Stimulated activated CD8-positive, alpha-beta memory T cell treated with anti-CD3 and anti-CD28 coated beads, Interleukin-15, amount 100 ng/mL, for 1 hour (primary cell): Measurements from ENCODE around the gene TBX1.

Source experiments
- DNase-seq: peaks from one replicate; pipeline ENCODE4 v3.0.0-alpha.2; 2020; ENCODE audit warnings: low read depth

The TBX1 gene

DNA sequence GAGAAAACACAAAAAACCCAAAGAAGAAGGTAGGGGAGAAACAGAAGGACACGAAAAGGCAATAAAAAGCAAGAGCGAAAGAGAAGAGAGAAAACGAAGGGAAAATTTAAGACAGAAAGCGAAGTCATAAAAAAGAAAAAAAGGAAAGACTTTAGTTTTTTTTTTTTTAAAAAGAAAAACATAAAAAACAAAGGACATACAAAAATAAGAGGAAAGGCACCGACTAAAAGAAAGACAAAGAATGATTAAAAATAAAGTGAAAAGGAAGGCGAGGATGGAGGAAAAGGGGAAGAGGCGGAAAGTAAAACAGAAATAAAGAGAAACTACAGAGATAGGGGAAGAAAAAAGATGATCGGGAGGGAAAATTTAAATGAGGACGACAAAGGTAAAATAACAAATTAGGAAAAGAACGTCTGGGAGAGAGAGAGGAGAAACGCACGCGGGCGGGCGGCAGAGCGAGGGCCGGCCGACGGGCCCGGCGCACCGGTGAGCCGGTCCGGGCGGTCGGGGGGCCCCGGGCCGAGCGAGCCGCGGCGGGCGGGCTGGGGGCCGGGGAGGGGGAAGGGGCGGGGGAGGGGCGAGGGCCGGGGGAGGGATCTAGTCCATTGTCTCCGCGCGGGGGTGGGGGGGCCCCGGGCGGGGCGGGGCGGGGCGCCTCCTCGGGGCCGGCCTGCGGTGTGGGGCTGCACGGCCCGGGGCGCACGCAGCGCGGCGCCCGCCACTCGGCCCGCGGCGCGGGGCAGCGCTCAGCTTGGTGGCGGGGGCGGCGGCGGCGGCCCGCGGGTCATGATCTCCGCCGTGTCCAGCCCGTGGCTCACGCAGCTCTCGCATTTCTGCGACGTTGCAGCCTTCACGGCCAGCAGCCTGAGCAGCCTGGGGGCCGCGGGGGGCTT lies at the start of gene TBX1:
TBX1 (plus strand) TSS at position 721 of the 893 bp plus-strand sequence; CDS start at position 787, 66 bp downstream.
- DNase-seq, result no peak

DNA sequence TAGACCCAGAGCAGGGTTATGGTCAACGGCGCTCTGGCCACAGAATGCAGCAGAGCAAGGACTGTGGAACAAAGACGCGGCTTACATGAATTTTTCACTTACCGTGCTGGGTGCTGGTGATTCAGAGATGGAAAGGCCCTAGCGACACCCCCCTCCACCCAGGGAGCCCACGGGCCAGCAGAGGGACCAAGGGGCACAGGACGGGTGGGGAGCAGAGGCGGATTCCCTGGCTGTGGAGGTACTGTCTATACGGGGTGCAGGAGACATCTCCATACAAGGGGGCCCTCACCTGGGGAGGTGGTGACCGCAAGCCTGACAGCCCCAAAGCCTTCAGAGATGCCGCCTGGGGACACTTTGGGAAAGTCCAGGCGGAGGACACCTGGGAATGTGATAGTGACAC lies 47.3 kb upstream of the TBX1 start:
- DNase-seq, result no peak

DNA sequence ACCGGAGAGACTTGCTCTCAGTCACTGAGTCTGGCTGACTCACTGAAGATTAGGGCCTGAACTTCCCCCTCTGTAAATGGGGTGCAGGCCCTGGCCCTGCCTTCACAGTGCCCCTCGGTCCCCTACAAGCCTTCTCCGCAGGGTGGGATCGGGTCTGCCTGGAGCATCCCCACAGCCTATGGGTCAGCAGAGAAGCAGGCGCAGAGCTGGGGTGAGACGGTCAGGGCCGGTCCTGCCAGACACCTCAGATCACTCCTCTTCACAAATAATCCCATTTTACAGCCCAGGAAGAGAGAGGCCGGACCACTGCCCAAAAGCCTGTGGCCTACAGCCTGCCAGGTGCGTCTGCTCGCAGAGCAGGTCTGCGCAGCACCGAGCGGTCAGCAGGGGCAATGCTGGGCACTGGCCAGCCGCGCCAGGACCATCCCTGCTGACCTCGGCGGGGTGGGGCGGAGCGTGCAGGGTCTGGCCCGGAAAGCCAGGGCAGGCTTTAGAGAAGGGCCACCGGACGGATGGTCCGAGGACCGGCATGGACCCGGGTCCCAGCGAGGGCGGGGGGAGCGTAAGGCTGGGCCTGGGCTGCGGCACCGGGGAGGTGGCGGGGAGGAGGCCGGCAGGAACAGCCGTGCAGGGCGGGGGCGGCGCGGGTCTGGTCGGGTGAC lies 46.8 kb upstream of the TBX1 start:
- DNase-seq, result no peak

DNA sequence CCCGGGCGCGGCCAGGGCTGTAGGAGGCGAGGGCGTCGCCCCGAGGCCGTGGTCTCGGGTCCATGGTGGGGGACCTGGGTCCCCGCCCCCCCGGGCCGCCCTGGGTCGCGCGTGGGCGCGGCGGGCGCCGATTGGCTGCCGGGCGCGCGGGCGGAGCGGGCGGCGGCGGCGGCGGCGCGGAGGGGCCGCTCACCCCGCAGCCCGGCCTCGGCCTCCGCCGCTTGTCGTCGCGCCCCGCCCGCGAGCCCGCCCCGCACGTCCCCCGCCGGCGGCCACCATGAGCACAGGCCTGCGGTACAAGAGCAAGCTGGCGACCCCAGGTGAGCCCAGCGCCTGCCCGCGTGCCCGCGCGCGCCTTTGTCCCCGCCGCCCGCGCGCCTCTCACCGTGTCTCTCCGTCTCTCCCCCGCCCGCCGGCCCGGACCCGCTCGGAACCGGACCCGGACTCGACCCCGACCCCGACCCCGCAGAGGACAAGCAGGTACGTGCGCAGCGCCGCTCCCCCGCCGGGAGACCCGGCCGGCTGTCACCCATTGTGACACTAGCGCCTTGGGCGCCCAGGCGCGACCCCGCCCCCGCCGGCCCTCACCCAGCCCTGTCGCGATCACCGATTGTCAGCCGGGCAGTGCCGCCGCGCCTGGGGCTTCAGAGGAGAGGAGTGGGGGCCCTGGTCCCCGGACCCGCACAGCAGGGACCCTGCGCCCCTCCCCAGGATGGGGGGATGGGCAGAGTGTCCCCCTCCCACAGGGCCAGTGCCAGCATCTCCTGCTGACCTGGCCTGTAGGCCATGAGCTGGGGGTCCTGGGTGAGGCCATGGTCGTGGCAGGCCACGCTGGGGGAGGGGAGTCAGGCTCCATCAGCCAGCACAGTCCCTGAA lies 46.0 kb upstream of the TBX1 start, which contains the start of gene SEPTIN5:
SEPTIN5 (plus strand) TSS at position 192 of the 876 bp plus-strand sequence; CDS start at position 278, 86 bp downstream.
- no peak for DNase-seq

DNA sequence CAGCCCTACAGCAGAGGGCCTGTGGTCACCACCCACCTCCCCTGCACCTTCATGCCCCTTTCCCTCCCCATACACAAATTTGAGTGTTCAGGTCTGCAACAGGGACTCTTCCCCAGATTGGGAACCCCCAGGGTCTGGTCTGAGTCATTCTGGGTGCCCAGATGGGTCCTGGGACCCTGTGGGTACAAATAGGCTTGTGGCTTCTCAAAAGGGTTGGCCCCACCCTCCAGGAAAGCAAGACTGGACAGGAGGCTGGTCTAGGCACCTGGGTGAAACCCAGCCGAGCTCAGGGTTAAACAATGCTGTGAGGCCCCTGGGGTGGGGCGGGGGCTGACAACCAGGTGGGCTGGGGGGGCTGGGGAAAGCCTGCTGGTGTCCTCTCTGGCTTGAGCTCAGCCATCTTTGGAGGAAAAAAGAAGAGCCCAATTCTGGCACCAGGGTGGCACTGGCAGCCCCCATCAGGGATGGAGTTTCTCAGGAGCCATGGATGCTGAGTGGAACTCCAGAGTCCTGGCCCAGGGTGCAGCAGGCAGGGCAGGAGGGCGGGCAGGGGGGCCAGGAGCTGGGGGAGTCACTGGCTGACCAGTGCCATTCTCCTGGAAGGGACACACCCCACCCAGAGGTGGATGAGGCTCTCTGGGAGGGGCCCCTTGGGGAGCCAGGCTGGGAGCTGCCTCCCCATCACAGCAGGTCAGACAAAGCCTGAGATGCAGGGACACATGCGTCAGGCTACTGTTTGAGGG lies 45.2 kb upstream of the TBX1 start:
- DNase-seq, result no peak

DNA sequence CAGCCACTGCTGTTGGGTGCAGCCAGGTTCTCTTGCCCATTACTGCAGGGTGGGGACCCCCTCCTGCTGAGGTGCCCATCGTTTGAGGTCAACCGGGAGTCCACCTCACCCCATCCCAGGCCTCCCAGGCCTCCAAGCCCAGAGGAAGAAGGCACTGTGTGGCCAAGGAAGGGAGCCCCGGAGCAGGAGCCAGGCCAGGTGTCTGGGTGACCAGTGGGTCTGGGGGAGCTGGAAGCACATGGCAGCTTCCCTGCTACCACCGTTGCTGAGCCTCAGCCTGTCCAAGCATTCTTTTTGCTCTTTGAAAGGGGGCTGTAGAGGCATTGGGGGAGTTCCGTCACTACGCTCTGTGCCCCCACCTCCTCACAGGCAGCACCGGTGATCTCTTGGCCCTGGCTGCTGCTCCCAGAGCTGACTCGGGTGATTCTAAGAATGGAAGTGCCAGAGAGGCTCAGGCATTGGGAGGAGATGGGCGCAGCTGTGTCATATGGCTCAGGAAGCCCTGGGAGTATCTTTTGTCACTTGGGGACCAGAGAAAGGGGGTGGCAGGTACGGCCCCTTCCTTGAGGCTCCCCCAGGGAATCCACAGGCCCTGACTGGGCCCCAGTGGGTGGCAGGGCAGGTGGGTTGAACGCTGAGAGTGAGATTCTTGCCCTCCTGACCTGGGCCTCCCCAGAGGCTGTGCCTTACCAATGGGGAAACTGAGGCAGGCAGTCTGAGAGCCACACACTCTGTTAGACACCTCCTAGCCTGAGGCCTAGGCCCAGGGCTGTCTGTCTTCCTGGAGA lies 44.3 kb upstream of the TBX1 start:
- DNase-seq, result no peak

DNA sequence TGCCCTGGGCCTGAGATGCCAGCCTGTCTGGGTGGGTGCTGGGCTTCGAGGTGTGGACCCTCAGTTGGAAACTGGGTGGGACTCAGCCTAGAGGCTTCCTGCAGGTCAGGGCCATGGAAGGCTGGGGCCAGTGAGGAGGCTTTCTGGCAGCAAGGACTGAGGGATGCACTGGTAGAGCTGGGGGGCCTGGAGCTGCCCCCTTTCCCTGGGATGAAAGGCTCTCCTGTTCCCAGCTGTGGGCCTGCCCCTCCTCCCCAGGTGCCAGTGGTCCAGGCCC lies 43.8 kb upstream of the TBX1 start:
- no peak for DNase-seq

DNA sequence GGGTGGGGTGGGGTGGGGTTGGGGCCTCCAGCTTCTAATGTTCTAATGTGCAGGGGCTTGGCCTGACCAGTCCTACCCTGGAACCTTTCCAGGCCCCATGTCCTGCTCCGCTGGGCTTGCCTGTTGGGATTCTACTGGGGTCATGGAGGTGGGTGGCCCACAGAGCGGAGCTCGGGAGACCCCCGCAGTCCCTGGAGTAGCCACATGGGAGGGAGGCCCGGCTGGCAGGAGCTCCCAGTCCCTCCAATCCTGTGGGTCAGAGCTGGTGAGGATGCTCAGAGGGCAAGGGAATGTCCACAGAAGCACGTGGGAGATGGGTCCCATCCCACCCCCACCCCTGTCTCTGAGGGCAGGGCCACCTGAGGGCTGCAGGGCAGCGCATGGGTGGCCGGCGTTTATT lies 43.4 kb upstream of the TBX1 start:
- no peak for DNase-seq

DNA sequence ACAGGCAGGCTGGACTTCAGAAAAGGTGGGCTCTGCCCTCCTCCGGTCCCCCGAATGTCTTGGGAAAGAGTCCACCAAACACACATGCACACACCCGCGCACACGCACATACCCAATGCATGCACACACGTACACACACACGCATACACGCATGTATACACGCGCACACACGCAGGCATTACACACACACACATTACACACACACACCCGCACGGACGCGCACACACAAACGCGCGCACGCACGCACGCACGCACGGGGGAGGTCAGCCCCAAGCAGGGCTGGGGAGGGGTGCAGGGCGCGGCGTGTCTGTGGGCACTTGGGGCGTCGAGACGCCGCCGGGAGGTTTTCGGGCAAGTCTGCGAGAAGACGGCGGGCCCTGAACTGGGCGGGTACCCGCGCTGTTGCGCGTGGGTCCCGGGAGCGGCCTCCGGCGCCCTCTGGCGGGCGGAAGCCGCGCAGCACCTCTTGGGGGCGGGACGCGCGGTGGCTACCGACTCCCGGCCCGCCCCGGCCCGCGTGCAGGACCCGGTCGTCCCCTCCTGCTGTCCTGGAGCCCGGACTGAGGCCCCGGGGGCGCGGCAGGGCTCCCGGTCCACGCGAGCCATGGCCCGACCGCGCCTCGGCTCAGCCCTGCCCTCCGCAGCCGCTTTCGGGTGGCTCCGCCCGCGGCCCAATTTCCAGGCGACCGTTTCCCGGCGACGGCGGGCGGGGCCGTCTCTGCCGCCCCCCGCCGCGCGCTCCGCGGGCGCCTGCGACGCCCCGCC lies 42.7 kb upstream of the TBX1 start:
- DNase-seq, result peak; percentile 56

DNA sequence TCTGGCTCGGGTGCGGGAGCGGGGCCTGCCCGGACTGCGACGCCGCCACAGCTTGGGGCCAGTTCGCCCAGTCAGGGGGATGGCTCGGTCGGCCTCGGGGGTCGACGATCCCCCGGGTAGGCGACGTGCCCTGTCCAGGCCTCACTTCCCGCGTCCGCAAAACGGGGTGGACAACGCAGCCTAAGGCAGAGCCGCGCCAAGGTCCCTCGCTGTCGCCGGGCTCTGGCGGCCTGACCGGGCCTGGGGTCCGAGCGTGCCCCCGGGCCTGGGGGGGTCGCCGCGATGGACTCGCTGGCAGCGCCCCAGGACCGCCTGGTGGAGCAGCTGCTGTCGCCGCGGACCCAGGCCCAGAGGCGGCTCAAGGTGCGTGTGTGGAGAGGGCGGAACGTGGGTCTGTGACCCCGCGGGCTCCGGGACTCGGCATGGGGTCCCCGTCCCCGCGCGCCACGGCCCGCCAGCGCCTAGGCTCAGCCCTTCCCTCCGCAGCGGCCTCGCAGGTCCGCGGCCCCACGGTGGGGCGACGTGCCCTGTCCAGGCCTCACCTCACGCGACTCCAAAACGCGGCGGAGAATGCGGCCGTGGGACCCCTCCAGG lies 42.0 kb upstream of the TBX1 start:
- no peak for DNase-seq

DNA sequence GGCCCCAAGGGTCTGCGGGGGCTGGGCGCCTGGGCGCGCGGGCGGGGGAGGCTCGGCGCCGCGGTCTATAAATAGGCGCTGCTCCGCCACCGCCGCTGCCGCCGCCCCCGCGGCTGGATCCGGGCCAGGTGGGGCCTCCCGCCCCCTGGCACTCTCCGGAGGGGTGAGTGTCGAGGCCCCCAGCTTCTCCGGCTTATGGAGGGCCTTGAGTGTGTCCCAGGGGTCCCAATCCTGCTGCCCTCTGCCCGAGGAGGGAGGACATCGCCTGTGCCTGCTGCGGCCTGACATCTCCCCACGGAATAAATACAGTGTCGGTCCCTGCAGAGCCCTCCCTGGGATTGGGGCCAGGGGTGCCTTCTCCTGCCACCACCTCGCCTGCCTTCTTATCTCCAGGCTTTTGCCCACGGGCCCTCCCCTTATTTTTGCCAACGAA lies 41.5 kb upstream of the TBX1 start:
- DNase-seq, result no peak

DNA sequence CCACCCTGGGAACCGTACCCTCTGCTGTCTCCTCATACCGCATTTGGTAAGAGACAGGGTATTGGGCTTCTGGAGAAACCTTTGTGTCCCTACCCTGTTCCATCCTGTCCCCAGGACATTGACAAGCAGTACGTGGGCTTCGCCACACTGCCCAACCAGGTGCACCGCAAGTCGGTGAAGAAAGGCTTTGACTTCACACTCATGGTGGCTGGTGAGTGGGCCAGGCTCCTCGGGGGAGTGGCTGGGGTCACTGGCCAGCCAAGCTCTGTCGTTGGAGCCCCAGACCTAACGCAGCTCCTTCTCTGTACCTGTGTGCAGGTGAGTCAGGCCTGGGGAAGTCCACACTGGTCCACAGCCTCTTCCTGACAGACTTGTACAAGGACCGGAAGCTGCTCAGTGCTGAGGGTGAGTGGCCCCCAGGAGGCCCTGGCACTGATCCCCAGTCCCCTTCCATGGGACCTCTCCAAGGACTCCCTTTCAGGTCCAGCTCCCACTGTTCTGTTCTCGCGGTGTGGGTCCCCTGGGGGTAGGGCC lies 41.0 kb upstream of the TBX1 start:
- DNase-seq, result no peak

DNA sequence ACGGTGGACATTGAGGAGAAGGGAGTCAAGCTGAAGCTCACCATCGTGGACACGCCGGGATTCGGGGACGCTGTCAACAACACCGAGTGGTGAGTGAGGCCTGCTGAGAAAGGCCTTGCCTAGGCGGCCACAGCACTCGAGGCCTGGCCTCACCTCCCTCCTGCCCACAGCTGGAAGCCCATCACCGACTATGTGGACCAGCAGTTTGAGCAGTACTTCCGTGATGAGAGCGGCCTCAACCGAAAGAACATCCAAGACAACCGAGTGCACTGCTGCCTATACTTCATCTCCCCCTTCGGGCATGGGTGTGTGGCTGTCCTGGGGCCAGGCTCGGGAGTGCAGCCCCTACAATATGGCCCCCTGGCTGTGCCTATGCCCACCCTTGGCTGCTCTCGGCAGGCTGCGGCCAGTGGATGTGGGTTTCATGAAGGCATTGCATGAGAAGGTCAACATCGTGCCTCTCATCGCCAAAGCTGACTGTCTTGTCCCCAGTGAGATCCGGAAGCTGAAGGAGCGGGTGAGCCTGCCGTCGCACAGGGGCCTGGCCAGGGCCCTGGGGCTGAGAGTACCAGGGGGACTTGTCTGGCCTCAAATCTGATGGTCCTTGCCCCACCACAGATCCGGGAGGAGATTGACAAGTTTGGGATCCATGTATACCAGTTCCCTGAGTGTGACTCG lies 40.3 kb upstream of the TBX1 start:
- DNase-seq, result no peak

DNA sequence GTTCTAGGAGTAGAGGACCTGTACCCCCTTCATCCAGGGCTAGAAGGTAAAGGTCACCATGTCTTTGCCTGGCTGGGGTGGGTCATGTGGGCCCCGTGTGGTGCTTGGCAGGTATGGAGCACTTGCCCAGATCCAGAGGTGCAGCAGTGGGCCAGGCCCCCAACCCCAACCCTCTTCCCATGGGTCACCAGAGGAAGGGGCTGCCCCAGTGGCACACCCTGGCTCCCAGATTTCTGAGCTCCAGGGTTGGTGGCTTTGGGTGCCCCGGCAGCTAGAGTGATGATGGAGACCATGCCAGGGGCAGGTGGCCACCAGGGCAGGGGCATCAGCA lies 39.6 kb upstream of the TBX1 start:
- DNase-seq, result no peak

DNA sequence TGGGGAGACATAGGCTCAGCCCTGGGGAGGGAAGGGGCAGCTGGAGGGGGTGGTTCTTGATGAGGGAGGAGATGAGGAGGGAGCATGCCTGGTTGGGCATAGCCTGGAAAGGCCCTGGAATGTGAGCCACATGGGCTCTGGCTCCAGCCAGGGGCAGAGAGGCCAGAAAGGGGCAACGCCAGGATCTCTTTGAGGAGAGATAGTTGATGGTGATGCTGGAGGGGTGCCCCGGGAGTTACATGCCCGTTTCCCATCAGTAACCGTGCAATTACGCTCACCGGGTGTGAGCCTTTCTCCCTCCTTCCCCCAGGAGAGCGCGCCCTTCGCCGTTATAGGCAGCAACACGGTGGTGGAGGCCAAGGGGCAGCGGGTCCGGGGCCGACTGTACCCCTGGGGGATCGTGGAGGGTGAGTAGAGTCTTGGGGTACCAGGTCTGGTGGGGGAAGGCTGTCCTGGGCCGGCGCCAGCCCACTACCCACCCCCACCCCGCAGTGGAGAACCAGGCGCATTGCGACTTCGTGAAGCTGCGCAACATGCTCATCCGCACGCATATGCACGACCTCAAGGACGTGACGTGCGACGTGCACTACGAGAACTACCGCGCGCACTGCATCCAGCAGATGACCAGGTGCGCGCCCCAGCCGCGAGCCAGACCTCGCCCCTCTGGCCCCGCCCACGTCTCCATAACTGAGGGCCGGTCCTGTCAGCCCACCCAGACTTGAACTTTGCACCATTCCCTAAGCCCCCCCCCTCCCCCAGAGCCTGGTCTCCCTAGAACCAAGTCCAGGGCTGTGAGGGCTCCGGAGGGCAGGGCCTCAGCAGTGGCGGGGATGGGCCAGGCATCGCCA lies 39.0 kb upstream of the TBX1 start:
- no peak for DNase-seq

DNA sequence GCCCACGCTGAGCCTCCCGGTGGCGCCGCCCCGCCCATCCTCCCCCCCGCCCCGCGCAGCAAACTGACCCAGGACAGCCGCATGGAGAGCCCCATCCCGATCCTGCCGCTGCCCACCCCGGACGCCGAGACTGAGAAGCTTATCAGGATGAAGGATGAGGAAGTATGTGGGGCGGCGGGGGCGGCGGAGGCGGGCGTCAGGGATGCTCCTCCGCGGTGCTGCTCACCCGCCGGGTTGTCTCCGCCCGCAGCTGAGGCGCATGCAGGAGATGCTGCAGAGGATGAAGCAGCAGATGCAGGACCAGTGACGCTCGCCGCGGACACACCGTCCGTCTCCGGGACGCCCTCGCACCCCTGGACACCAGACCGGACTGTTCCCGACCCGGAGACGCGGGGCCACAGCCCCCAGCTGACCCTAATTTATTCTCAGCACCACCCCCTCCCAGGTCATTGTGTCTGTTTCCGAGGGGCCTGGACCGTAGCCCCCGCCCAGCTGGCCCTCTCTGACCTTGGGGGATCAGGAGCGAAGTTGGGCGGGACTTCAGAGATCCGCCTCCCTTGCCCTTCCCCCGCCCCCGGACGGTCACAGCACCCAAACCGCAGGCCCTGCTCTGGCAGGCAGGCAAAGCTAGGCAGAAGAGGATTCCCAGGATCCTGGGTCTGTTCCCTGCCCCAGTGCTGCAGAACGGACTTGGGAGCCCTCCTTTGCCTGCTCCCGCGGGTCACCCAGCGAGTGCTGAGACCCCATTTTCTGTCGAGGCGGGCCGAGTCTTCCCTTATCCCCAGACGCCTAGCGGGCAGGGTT lies 38.2 kb upstream of the TBX1 start:
- DNase-seq, result no peak

DNA sequence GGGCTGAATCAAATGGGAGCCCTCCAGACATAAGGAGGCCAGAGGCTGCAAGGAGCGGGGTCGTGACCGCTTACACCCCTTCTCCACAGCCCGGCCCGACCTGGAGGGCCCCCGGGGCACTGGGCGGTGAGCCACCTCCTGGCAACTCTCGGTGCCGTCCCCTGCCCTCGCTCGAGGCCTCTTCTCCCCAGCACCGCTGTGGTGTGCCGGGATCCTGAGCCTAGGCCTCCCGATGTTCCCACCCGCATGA lies 37.7 kb upstream of the TBX1 start:
- no peak for DNase-seq
